Activated CD4-positive, alpha-beta T cell treated with anti-CD3 and anti-CD28 coated beads, Interleukin-2, amount 50 U/mL, for 4 hours (primary cell): Measurements from ENCODE around the gene VDR.
"Not testable (repeated sequence)": the region's sequence is repeated elsewhere in the genome, so short reads cannot be mapped to it uniquely, and the experiment has no call there.

Experiments used
- DNase-seq, 2 experiments: peaks; one replicate each; pipeline ENCODE4 v3.0.0-alpha.2; 2020

Gene VDR

GRCh38 chr12:47843226-47843980, 61.4 kb downstream of the VDR start:
- DNase-seq: no peak

GRCh38 chr12:47842543-47842942, 62.3 kb downstream of the VDR start:
- DNase-seq: not testable (repeated sequence)

GRCh38 chr12:47841910-47842309, 62.9 kb downstream of the VDR start:
- DNase-seq: no peak

DNA sequence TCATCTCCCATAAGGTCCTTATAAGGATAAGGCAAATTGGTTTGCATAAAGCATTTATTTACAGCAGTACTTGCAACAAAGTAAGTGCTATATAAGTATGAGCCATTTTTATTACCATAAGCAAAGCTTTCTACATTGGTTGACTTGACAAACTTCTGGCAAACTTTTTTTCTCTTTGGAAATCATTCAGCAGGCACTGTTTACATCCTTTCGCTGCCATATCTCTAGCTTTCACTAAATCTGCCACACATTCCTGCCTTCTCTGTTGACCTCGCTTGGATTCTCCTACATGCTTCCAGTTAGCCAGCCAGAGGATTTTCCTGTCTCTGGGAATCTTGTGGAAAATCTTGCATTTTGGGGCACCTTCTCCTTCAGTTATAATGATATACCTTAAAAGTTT, 63.3 kb downstream of the VDR start:
- DNase-seq: no peak

- no peak for DNase-seq
These were observed 64.2 kb downstream of the VDR start for GRCh38 chr12:47840571-47840970.

GRCh38 chr12:47839214-47839876, 65.4 kb downstream of the VDR start:
- no peak for DNase-seq

GRCh38 chr12:47838286-47838931, 66.4 kb downstream of the VDR start:
- peak in 1 of 2 experiments; percentile 22 for DNase-seq

DNA sequence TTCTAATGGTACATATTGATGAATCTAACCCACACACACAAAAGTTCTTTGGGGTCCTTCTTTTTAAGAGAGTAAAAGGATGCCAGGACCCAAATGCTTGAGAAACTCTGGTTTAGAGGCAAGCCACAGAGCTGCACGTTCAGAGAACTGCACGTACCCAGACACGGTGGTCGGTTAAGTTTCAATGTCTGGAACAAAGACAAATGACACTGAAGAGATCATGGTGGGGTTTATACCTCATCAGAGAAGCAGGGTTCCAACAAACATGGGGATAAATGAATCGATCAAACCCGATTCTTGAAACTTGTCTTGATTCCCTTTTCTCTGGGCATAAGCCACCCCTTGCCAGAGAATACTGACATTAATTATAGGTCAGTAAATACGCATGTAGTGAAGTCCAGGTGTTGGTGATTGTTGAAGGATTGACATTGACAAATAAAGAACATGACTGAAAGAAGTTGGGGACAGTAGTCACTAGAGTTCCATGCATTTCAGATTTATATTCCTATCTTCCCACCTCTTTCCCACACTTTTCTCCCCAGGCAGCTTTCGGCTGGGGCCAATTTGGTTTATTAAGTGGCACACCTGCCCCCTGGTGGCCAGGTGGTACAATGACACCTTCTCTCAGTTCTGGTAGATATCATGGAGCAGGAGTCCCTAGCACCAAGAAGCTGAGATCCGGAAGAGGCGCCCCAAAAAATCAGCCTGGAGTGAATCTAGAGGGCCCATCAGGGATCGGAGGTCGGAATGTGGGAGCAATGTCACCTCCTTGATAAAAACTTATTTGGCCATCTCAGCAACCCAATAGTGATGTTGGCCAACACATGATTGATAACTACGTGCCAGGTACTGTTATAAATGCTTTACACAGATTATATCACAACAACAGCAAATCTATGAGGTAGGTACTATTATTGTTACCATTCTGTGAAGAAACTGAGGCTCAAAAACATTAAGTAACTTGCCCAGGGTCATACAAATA, 67.3 kb downstream of the VDR start:
- peak; percentile 54 to 61 for DNase-seq

GRCh38 chr12:47835831-47836155, 69.0 kb downstream of the VDR start:
- DNase-seq: no peak

DNA sequence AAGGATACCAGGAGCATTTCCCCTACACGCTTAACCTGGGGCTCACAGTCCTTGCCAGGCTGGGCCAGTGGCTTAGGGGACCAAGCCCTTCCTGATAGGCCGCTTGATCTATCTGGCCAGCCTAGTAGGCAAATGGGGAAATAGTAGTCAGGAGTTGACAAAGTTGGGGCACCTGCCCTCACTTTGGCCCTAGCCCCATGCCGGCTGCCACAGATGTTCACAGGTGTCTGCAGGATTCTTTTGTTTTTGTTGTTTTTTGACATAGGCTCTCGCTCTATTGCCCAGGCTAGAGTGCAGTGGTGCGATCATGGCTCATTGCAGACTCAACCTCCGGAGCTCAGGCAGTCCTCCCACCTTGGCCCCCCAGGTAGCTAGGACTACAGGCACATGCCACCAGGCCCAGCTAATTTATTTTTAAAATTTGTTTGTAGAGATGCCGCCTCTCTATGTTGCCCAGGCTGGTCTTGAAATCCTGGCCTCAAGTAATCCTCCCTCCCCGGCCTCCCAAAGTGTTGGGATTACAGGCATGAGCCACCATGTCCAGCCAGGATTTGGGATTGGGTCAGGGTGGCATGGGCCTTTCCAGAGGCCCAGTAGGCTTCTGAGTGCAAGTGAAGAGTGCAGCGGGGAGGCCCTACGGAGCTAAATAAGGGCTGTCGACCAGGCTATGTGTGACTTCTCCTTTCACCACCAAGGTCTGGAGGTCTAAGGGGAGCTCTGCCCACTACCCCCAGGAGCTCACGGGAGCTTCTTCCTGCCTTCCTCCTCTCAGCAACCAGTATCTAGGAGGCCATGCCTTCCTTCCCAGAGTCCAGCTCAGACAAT, 69.6 kb downstream of the VDR start:
- no peak for DNase-seq

DNA sequence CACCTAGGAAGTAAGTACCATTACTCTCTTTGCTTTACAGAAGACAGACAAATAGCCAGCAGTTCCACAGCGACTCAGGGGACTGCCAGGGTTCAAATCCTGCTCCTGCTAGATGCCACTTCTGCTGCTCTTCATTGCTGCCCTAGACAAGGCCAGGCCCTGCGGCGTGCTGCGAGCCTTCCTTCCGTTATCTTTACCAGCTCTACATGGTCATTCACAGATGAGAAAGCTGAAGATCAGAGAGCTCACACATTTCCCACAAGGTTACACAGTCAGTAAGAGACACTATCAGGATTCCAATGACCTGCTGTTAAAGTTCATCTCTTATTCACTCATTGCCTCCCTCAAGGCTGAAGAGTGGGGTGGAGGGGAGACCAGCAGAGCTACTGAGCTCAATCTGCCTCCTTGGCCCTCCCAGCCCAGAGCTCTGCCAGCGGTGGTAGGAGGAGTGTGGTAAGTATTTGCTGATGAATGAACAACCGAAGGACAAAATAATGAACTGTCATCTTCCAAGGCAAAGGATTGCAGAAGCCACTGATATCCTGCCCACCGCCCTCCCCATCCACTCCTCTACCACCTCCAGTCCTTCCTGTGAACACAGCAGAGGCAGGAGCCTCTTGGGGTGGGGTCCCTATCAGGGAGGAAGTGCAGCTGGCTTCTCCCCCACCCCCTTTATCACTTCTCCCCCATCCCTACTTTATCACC, 70.4 kb downstream of the VDR start:
- DNase-seq: no peak

DNA sequence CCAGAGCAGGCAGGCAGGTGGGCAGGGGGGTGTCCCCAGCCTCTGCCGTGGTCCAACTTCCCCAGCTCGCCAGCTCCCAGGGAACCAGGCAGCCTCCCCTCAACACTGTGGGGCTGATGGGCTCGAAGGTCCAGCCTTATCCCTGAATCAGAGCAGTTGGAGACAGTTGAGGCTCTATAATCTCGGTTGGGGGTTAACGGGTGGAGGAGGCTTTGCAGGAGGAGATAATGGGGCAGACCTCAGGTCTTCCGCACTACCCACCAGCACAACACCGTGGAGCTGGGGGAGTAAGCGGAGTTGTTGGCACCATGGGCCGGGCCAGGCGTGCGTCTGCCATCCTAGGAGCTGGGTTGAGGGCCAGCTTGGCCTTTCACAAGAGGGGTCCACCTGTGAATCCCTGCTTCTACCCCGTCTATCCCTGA, 71.2 kb downstream of the VDR start:
- DNase-seq: no peak

DNA sequence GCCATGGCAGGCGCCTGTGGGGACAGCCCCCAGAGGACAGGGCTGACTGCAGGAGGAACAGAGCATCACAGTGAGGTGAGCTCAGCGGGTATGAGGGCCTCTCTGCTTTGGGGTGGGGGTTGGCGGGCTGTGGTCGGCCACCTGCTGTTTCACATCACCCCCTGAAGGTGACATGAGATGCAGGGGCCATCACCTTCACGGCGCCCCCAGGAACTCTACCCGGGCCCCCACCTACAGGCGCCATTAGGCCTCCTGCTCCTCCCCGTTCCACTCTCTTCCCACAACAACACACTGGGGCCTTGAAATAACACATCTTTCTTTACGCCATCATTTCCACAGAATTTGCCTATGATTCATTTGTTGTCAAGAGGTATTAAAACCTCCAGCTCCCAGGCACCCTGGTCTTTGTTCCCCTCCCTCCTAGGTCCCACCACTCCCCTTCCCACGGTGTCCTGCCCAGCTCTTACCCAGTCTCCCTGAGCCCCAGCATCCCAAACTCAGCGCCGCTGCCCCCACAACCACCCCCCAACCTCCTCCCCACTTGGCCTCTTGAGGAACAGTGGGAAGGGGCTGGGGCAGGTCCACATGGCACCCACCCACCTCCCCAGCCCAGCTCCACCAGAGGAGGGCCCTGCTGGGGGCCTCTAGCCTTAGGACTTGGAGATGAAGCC, 72.4 kb downstream of the VDR start:
- no peak for DNase-seq

GRCh38 chr12:47829584-47829983, 75.2 kb downstream of the VDR start:
- DNase-seq: no peak

- DNase-seq: no peak
These were observed 75.8 kb downstream of the VDR start for GRCh38 chr12:47828976-47829482.

- no peak for DNase-seq
These were observed 76.5 kb downstream of the VDR start for GRCh38 chr12:47828008-47828975.

- DNase-seq: no peak
These were observed 79.6 kb downstream of the VDR start for GRCh38 chr12:47825173-47825639.

DNA sequence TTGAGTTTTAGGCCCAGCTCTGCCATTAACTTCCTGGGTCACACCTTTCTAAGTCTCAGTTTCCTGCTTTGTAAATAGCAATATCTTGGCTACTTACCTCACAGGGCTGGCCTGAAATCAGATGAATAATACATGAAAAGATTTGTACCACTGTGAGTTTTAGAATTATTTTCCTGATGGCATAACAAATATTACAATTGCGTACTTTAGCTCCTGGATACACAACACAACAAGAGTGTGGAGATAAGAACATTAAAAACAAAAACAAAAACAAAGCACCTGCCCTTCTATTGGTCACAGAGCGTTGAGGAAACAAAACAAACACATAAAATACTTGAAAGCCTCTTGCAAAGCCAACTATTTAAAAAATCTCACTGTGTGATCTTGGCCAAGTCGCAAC, 80.2 kb downstream of the VDR start:
- DNase-seq: no peak

GRCh38 chr12:47824198-47824597, 80.6 kb downstream of the VDR start:
- DNase-seq: no peak
